H1 (cell line): ENCODE data around the gene TRIM23. TPM values are rescaled to one million over a fixed set of nuclear protein-coding genes. Genes with fewer than 3 reads are reported as not detected.

Source experiments
- CTCF ChIA-PET: fragments of 300-600 bp; sonication (Branson Sonifier 250); formaldehyde crosslinking; loops from one replicate; lab custom pipeline; 2021; ENCODE audit not compliant: partially characterized antibody; lab: Charles Lee
- POLR2A ChIA-PET: fragments of 300-600 bp; sonication (Branson Sonifier 250); formaldehyde crosslinking; loops from one replicate; lab custom pipeline; 2021; ENCODE audit warnings: inconsistent platforms; ENCODE audit not compliant: partially characterized antibody; lab: Charles Lee
- DNase-seq, 2 experiments: peaks; one replicate each; pipeline versions ENCODE4 v3.0.0 to v3.0.0-alpha.2; 2010 to 2022; ENCODE audit warnings: low spot score in 2 of 2, low read depth in 1 of 2, mixed read lengths in 1 of 2
- FAIRE-seq: peaks from 2 replicates; lab custom pipeline; 2011; peaks lifted over from hg19 to GRCh38; lab: Jason Lieb, UNC
- H2AFZ ChIP-seq: 2 replicates; pipeline ENCODE4 v1.8.1; 2012; ENCODE audit warnings: low read length, inconsistent platforms
- H2AK5ac ChIP-seq: 2 replicates; pipeline ENCODE4 v1.6.1; 2013; ENCODE audit warnings: low read depth, low read length
- H2BK120ac ChIP-seq: replicated peaks from 2 replicates; pipeline ENCODE3; 2013; ENCODE audit warnings: low read depth, low read length, inconsistent platforms
- H2BK12ac ChIP-seq: 2 replicates; pipeline ENCODE4 v1.6.1; 2013; ENCODE audit warnings: low read depth, low read length
- H2BK15ac ChIP-seq: 2 replicates; pipeline ENCODE4 v1.6.1; 2013; ENCODE audit warnings: low read length
- H2BK20ac ChIP-seq: 2 replicates; pipeline ENCODE4 v1.6.1; 2013; ENCODE audit warnings: low read length
- H2BK5ac ChIP-seq: 2 replicates; pipeline ENCODE4 v1.6.1; 2013; ENCODE audit warnings: low read depth, low read length
- H3K14ac ChIP-seq: 2 replicates; pipeline ENCODE4 v1.6.1; 2013; ENCODE audit warnings: inconsistent platforms; ENCODE audit not compliant: insufficient read length
- H3K18ac ChIP-seq: 2 replicates; pipeline ENCODE4 v1.6.1; 2013; ENCODE audit warnings: low read length; ENCODE audit errors: extremely low read depth
- H3K23ac ChIP-seq: 2 replicates; pipeline ENCODE4 v1.6.1; 2013; ENCODE audit warnings: inconsistent platforms; ENCODE audit not compliant: insufficient read length
- H3K23me2 ChIP-seq: 2 replicates; pipeline ENCODE4 v1.6.1; 2013; ENCODE audit warnings: low read depth, low read length
- H3K27ac ChIP-seq: 2 replicates; pipeline ENCODE4 v1.6.1; 2011; ENCODE audit warnings: low read depth, low read length, inconsistent platforms
- H3K27me3 ChIP-seq, 4 experiments: replicated peaks in 1 of 4; 1 replicate in 1 of 4; 2 replicates in 3 of 4; pipeline versions ENCODE4 v1.6.1 to v1.8.1; 2011 to 2013; ENCODE audit warnings: low read length in 3 of 4, mild to moderate bottlenecking in 3 of 4, inconsistent platforms in 2 of 4, mixed read lengths in 2 of 4, moderate library complexity in 1 of 4; ENCODE audit not compliant: control insufficient read depth in 3 of 4, insufficient read depth in 3 of 4; ENCODE audit errors: extremely low read depth in 1 of 4
- H3K36me3 ChIP-seq, 4 experiments: 2 replicates each; pipeline versions ENCODE4 v1.6.1 to v1.8.1; 2011 to 2013; ENCODE audit warnings: mild to moderate bottlenecking in 4 of 4, low read length in 3 of 4, moderate library complexity in 2 of 4, control low read depth in 1 of 4, inconsistent platforms in 1 of 4; ENCODE audit not compliant: insufficient read depth in 4 of 4, control insufficient read depth in 2 of 4
- H3K4ac ChIP-seq: replicated peaks from 2 replicates; pipeline ENCODE3; 2013; ENCODE audit warnings: low read length, low read depth, mixed read lengths, inconsistent platforms; ENCODE audit not compliant: insufficient read length
- H3K4me1 ChIP-seq, 4 experiments: replicated peaks in 1 of 4; 1 replicate in 1 of 4; 2 replicates in 3 of 4; pipeline versions ENCODE4 v1.6.1 to v1.8.1; 2011 to 2013; ENCODE audit warnings: low read length in 3 of 4, inconsistent platforms in 2 of 4, mixed read lengths in 1 of 4; ENCODE audit not compliant: insufficient read depth in 4 of 4, control insufficient read depth in 3 of 4
- H3K4me2 ChIP-seq, 2 experiments: 2 replicates each; pipeline versions ENCODE4 v1.6.1 to v1.8.1; 2011 to 2013; ENCODE audit warnings: low read depth in 2 of 2, low read length in 2 of 2, control low read depth in 1 of 2, inconsistent platforms in 1 of 2, mild to moderate bottlenecking in 1 of 2; ENCODE audit not compliant: insufficient read depth in 1 of 2
- H3K4me3 ChIP-seq, 4 experiments: fragments of 200-600, 300-600 bp in 1 of 4; sonication (generic), shearing (Covaris generic), sonication (Bioruptor Twin) in 1 of 4; 2 replicates each; pipeline versions ENCODE4 v1.5.1 to v1.8.1; 2011 to 2016; ENCODE audit warnings: low read length in 4 of 4, low read depth in 3 of 4, control low read depth in 2 of 4, inconsistent platforms in 2 of 4, mild to moderate bottlenecking in 2 of 4, mixed read lengths in 1 of 4, moderate library complexity in 1 of 4; ENCODE audit not compliant: insufficient read depth in 2 of 4; ENCODE audit errors: extremely low read depth in 1 of 4
- H3K56ac ChIP-seq: replicated peaks from 2 replicates; pipeline ENCODE3; 2013; ENCODE audit warnings: low read depth, mild to moderate bottlenecking, mixed read lengths, low read length, inconsistent platforms; ENCODE audit not compliant: insufficient read length
- H3K79me1 ChIP-seq: 2 replicates; pipeline ENCODE4 v1.6.1; 2013; ENCODE audit warnings: low read depth, low read length, control low read depth
- H3K79me2 ChIP-seq, 2 experiments: 2 replicates each; pipeline versions ENCODE4 v1.6.1 to v1.8.1; 2012 to 2013; ENCODE audit warnings: low read length in 2 of 2, mild to moderate bottlenecking in 2 of 2, inconsistent platforms in 1 of 2; ENCODE audit not compliant: insufficient read depth in 2 of 2, control insufficient read depth in 1 of 2
- H3K9ac ChIP-seq, 4 experiments: replicated peaks in 1 of 4; 1 replicate in 1 of 4; 2 replicates in 3 of 4; pipeline versions ENCODE4 v1.6.1 to v1.8.1; 2011 to 2013; ENCODE audit warnings: low read depth in 3 of 4, low read length in 3 of 4, control low read depth in 2 of 4, mild to moderate bottlenecking in 2 of 4, moderate library complexity in 2 of 4, inconsistent platforms in 1 of 4; ENCODE audit errors: extremely low read depth in 1 of 4
- H3K9me3 ChIP-seq, 2 experiments: 2 replicates each; pipeline versions ENCODE4 v1.6.1 to v1.8.1; 2012 to 2013; ENCODE audit warnings: mild to moderate bottlenecking in 2 of 2, moderate library complexity in 2 of 2, control low read depth in 1 of 2, inconsistent platforms in 1 of 2, low read depth in 1 of 2, low read length in 1 of 2, mixed read lengths in 1 of 2; ENCODE audit not compliant: insufficient read depth in 2 of 2
- H4K20me1 ChIP-seq, 2 experiments: replicated peaks in 1 of 2; 2 replicates each; pipeline versions ENCODE3 to v1.8.1; 2011 to 2013; ENCODE audit warnings: inconsistent platforms in 2 of 2, low read length in 2 of 2, mild to moderate bottlenecking in 1 of 2; ENCODE audit not compliant: insufficient read depth in 2 of 2, control insufficient read depth in 1 of 2
- H4K5ac ChIP-seq: 2 replicates; pipeline ENCODE4 v1.6.1; 2013; ENCODE audit warnings: low read length, low read depth, mixed read lengths, inconsistent platforms; ENCODE audit not compliant: insufficient read length
- H4K8ac ChIP-seq: 2 replicates; pipeline ENCODE4 v1.8.0; 2013; ENCODE audit warnings: mild to moderate bottlenecking, moderate library complexity, low read length, inconsistent platforms; ENCODE audit not compliant: insufficient read depth; ENCODE audit errors: extremely low read depth
- H4K91ac ChIP-seq: replicated peaks from 2 replicates; pipeline ENCODE3; 2013; ENCODE audit warnings: low read length, mixed read lengths, inconsistent platforms; ENCODE audit not compliant: insufficient read length
- CBX5 ChIP-seq: fragments of 300-800, 300-1000 bp; sonication (generic); IDR thresholded peaks from 2 replicates; pipeline ENCODE4 v1.7.1; 2016; ENCODE audit warnings: antibody characterized with exemption, low read length, low read depth
- CREB1 ChIP-seq: IDR thresholded peaks from 2 replicates; pipeline ENCODE4 v1.6.1; 2012; ENCODE audit warnings: inconsistent platforms
- FOSL1 ChIP-seq: IDR thresholded peaks from 2 replicates; pipeline ENCODE4 v1.6.1; 2011; ENCODE audit warnings: mild to moderate bottlenecking, low read depth, low read length, moderate library complexity; ENCODE audit not compliant: insufficient read depth
- KDM1A ChIP-seq: fragments of 200-600, 300-600 bp; sonication (generic); IDR thresholded peaks from 2 replicates; pipeline ENCODE4 v1.7.1; 2016; ENCODE audit warnings: mild to moderate bottlenecking, low read length, borderline replicate concordance
- POLR2AphosphoS5 ChIP-seq: IDR thresholded peaks from 2 replicates; pipeline ENCODE4 v1.6.1; 2011; ENCODE audit warnings: low read depth, low read length
- POU5F1 ChIP-seq: IDR thresholded peaks from 2 replicates; pipeline ENCODE4 v1.6.1; 2011; ENCODE audit warnings: low read depth, mild to moderate bottlenecking, low read length, moderate library complexity
- RAD21 ChIP-seq, 2 experiments: IDR thresholded peaks in 1 of 2; conservative IDR thresholded peaks in 1 of 2; 2 replicates each; pipeline ENCODE4 v1.6.1; 2011; ENCODE audit warnings: low read depth in 2 of 2, low read length in 2 of 2, improper control_type of control experiment in 1 of 2, inconsistent platforms in 1 of 2, mild to moderate bottlenecking in 1 of 2, moderate library complexity in 1 of 2
- RFX5 ChIP-seq: IDR thresholded peaks from 2 replicates; pipeline ENCODE4 v1.6.1; 2011; ENCODE audit warnings: low read depth, low read length, improper control_type of control experiment, borderline replicate concordance
- RNF2 ChIP-seq: fragments of 200-900, 300-1000 bp; sonication (generic); IDR thresholded peaks from 2 replicates; pipeline ENCODE4 v1.7.1; 2016; ENCODE audit warnings: borderline replicate concordance, low read depth, mild to moderate bottlenecking, antibody characterized with exemption, low read length; ENCODE audit not compliant: poor library complexity, severe bottlenecking; ENCODE audit errors: missing control alignments
- SIRT6 ChIP-seq: IDR thresholded peaks from one replicate; pipeline ENCODE4 v1.7.1; 2012; ENCODE audit warnings: low read length, inconsistent platforms
- SIX5 ChIP-seq: IDR thresholded peaks from 2 replicates; pipeline ENCODE4 v1.6.1; 2011; ENCODE audit warnings: mild to moderate bottlenecking, low read depth, low read length
- TAF1 ChIP-seq: IDR thresholded peaks from 2 replicates; pipeline ENCODE4 v1.6.1; 2011; ENCODE audit warnings: mild to moderate bottlenecking, low read depth, low read length
- polyA plus RNA-seq, 7 experiments: library from polyadenylated mRNA; depleted of rRNA in 3 of 7; stranded (reverse) in 5 of 7; unstranded in 2 of 7; fragments of >200 nt in 5 of 7; fragments of 200-250 nt in 2 of 7; gene quantifications; 1 replicate in 5 of 7; 2 replicates in 1 of 7; 4 replicates in 1 of 7; pipeline versions ENCODE4 v1.2.1 to v1.2.3, GENCODE V29; 2011 to 2013; ENCODE audit warnings: missing spikeins in 2 of 7, mixed read lengths in 2 of 7
- total RNA-seq: library from RNA; stranded (reverse); fragmentation: NEBNext Ultra II Directional; extraction: Animal tissue kit (Norgen Biotek cat#: 25700); gene quantifications from 2 replicates; pipeline ENCODE4 v1.2.1, GENCODE V29; 2021
- TF ChIP-seq, protein P1 (sequence below), 3 experiments: IDR thresholded peaks; 1 replicate in 2 of 3; 2 replicates in 1 of 3; pipeline versions ENCODE4 v1.5.1 to v1.6.1; 2011; ENCODE audit warnings: low read length in 3 of 3, mild to moderate bottlenecking in 3 of 3, inconsistent platforms in 2 of 3, low read depth in 1 of 3, moderate library complexity in 1 of 3; ENCODE audit not compliant: insufficient read depth in 1 of 3; ENCODE audit errors: control extremely low read depth in 1 of 3

The TRIM23 gene
- total and polyA plus RNA-seq, 2 of the 8 experiments (the other 6 are each of a cell fraction or from before 2014, with no cell fraction given), result 2.5 to 11.7 TPM

- Histone ChIP-seq H3K4ac (no peak overlapping the region), H3K4me1 (no peaks in the 10 kb centered on the region), H4K8ac (no peak overlapping the region), H2BK15ac (no peak overlapping the region), H3K27me3 (no peaks in the 10 kb centered on the region), H2BK5ac (no peak overlapping the region), H3K36me3 (peaks cover 4 to 44% (median 11%) of the 10 kb centered on the region in 4 experiments; a peak in 6 of 8 replicates), H3K4me2 (no peak overlapping the region), H3K79me2 (peaks cover 0 to 3% of the 10 kb centered on the region in 2 experiments; a peak in 2 of 4 replicates), H3K4me3 (no peak overlapping the region), H4K91ac (no peak overlapping the region), H2BK12ac (no peak overlapping the region), H3K9ac (no peak overlapping the region), H2BK120ac (no peak overlapping the region), H3K79me1 (no peaks in the 10 kb centered on the region), H2AFZ (no peak overlapping the region), H4K5ac (no peak overlapping the region), H2BK20ac (no peak overlapping the region), H3K23ac (no peak overlapping the region), H3K14ac (no peak overlapping the region), H4K20me1 (no peaks in the 10 kb centered on the region), H3K56ac (no peak overlapping the region), H3K23me2 (no peaks in the 10 kb centered on the region), H3K9me3 (no peaks in the 10 kb centered on the region), H3K27ac (no peak overlapping the region), H2AK5ac (no peak overlapping the region), H3K18ac (no peak overlapping the region)
- FAIRE-seq (no peak), DNase-seq (no peak)
- ChIA-PET CTCF (interaction anchor here (2.2 kb wide), 1 partner anchor 20 kb away, joined by 5 read pairs; no protein-coding TSS in a partner anchor), POLR2A (interaction anchor here (0.6 to 1.7 kb wide), 4 partner anchors 8 to 99 kb away, joined by 3 to 6 read pairs (median 3); partner anchors contain the start of genes CENPK and PPWD1)
- TF ChIP-seq CBX5 (no peak), KDM1A (no peak), RFX5 (no peak), SIX5 (no peak), POU5F1 (no peak), RNF2 (no peak), FOSL1 (no peak), POLR2AphosphoS5 (no peak), TAF1 (no peak), RAD21 (IDR thresholded peaks at IDR 0.05 in 1 of 2, conservative IDR thresholded peaks at IDR 0.05 in 1 of 2; ENCODE audit: low read depth in 2 of 2, low read length in 2 of 2) (no peak), SIRT6 (no peak), CREB1 (no peak)
- TF ChIP-seq, protein P1, sequence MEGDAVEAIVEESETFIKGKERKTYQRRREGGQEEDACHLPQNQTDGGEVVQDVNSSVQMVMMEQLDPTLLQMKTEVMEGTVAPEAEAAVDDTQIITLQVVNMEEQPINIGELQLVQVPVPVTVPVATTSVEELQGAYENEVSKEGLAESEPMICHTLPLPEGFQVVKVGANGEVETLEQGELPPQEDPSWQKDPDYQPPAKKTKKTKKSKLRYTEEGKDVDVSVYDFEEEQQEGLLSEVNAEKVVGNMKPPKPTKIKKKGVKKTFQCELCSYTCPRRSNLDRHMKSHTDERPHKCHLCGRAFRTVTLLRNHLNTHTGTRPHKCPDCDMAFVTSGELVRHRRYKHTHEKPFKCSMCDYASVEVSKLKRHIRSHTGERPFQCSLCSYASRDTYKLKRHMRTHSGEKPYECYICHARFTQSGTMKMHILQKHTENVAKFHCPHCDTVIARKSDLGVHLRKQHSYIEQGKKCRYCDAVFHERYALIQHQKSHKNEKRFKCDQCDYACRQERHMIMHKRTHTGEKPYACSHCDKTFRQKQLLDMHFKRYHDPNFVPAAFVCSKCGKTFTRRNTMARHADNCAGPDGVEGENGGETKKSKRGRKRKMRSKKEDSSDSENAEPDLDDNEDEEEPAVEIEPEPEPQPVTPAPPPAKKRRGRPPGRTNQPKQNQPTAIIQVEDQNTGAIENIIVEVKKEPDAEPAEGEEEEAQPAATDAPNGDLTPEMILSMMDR (IDR thresholded peaks at IDR 0.05; ENCODE audit: control extremely low read depth in 1 of 3, insufficient read depth in 1 of 3, low read depth in 1 of 3, low read length in 3 of 3), result no peak
Measured at GRCh38 chr5:65555287-65555686, 68.8 kb downstream of the TRIM23 start.
